PC-9 (cell line): ENCODE measurements around the gene SAMD11. TPM values are rescaled to one million over a fixed set of nuclear protein-coding genes. Genes with fewer than 3 reads are reported as not detected.
"Not testable (repeated sequence)": the region's sequence is repeated elsewhere in the genome, so short reads cannot be mapped to it uniquely, and the experiment has no call there.

ENCODE experiments used
- BruUV-seq: library from RNA; stranded (reverse); fragments of 400-500 nt; replicated peaks from 2 replicates; lab custom pipeline; 2021; lab: Mats Ljungman, UMichigan
- CTCF ChIA-PET: fragments of 300-600 bp; sonication (Branson Sonifier 250); formaldehyde crosslinking; loops from one replicate; lab custom pipeline; 2022; ENCODE audit warnings: antibody characterized with exemption; lab: Charles Lee
- POLR2A ChIA-PET: fragments of 300-600 bp; sonication (Branson Sonifier 250); formaldehyde crosslinking; loops from one replicate; lab custom pipeline; 2022; ENCODE audit warnings: antibody characterized with exemption; ENCODE audit not compliant: unreplicated experiment; lab: Charles Lee
- DNase-seq, 2 experiments: peaks; one replicate each; pipeline versions ENCODE4 v3.0.0 to v3.0.0-alpha.2; 2015 to 2022; ENCODE audit warnings: mixed read lengths in 1 of 2
- H2AFZ ChIP-seq: fragments of 200-600 bp; sonication (generic); 2 replicates; pipeline ENCODE4 v1.8.1; 2017; ENCODE audit warnings: antibody characterized with exemption
- H3F3A ChIP-seq: fragments of 200-600 bp; sonication (generic); 2 replicates; pipeline ENCODE4 v1.8.1; 2017; ENCODE audit warnings: antibody characterized with exemption, mild to moderate bottlenecking, low read depth; ENCODE audit not compliant: insufficient read depth
- H3K27ac ChIP-seq: fragments of 200-600 bp; sonication (generic); 2 replicates; pipeline ENCODE4 v1.6.1; 2016; ENCODE audit warnings: mixed run types
- H3K27me3 ChIP-seq: fragments of 200-600 bp; sonication (generic); 2 replicates; pipeline ENCODE4 v1.6.1; 2016; ENCODE audit warnings: low read depth, mixed run types; ENCODE audit not compliant: insufficient read depth
- H3K36me3 ChIP-seq: fragments of 200-600 bp; sonication (generic); 2 replicates; pipeline ENCODE4 v1.6.1; 2016; ENCODE audit warnings: low read depth, mixed run types
- H3K4me1 ChIP-seq: fragments of 200-600 bp; sonication (generic); replicated peaks from 2 replicates; pipeline ENCODE4 v1.6.1; 2016; ENCODE audit warnings: mixed run types; ENCODE audit not compliant: insufficient read depth
- H3K4me2 ChIP-seq: fragments of 200-600 bp; sonication (generic); 2 replicates; pipeline ENCODE4 v1.6.1; 2017; ENCODE audit warnings: mixed run types
- H3K4me3 ChIP-seq: fragments of 200-600 bp; sonication (generic); 2 replicates; pipeline ENCODE4 v1.6.1; 2016; ENCODE audit warnings: mixed run types
- H3K79me2 ChIP-seq: fragments of 200-600 bp; sonication (generic); 2 replicates; pipeline ENCODE4 v1.6.1; 2017; ENCODE audit warnings: low read depth, mixed run types
- H3K9me2 ChIP-seq: fragments of 200-600 bp; sonication (generic); 2 replicates; pipeline ENCODE4 v1.8.1; 2017; ENCODE audit warnings: mild to moderate bottlenecking; ENCODE audit not compliant: insufficient read depth
- H3K9me3 ChIP-seq: fragments of 200-600 bp; sonication (generic); 2 replicates; pipeline ENCODE4 v1.8.1; 2016; ENCODE audit warnings: low read depth; ENCODE audit not compliant: insufficient read depth
- H4K20me1 ChIP-seq: fragments of 200-600 bp; sonication (generic); 2 replicates; pipeline ENCODE4 v1.8.1; 2017; ENCODE audit not compliant: insufficient read depth
- CTCF ChIP-seq: fragments of 200-600 bp; sonication (generic); conservative IDR thresholded peaks from 2 replicates; pipeline ENCODE4 v1.6.1; 2017; ENCODE audit warnings: mixed run types, antibody characterized with exemption, mild to moderate bottlenecking, moderate library complexity
- EZH2 ChIP-seq: fragments of 200-600 bp; sonication (generic); IDR thresholded peaks from 2 replicates; pipeline ENCODE4 v1.8.0; 2017; ENCODE audit warnings: antibody characterized with exemption, low read depth
- intact Hi-C: fragments of 100-400 bp; cut with micrococcal nuclease; formaldehyde crosslinking; loops from one replicate; pipeline ENCODE4 v1.10.0; 2022; ENCODE audit not compliant: unreplicated experiment
- total RNA-seq: library from RNA; stranded (reverse); gene quantifications from 2 replicates; pipeline ENCODE4 v1.2.3, GENCODE V29; 2021

SAMD11 gene
- total RNA-seq, 1 experiment from 2014 or later = 0.59 TPM

- Histone ChIP-seq H4K20me1 (no peaks in the 10 kb centered on the region), H3K4me2 (no peak overlapping the region), H3K27ac (no peak overlapping the region), H3K36me3 (no peaks in the 10 kb centered on the region), H3K79me2 (no peaks in the 10 kb centered on the region), H2AFZ (no peak overlapping the region), H3K27me3 (peaks cover 31% of the 10 kb centered on the region), H3F3A (no peaks in the 10 kb centered on the region; the same call in 1 of the 2 replicates), H3K4me3 (no peak overlapping the region), H3K9me2 (no peaks in the 10 kb centered on the region), H3K4me1 (no peaks in the 10 kb centered on the region), H3K9me3 (no peaks in the 10 kb centered on the region)
- intact Hi-C loops = no loop called here
- TF ChIP-seq CTCF (no peak), EZH2 (no peak)
- POLR2A ChIA-PET = no interaction called here
- DNase-seq = no peak
- BruUV-seq = no TSS peak
- CTCF ChIA-PET = no interaction called here
Measured at GRCh38 chr1:890661-891060, 33.1 kb upstream of the SAMD11 start.

DNA sequence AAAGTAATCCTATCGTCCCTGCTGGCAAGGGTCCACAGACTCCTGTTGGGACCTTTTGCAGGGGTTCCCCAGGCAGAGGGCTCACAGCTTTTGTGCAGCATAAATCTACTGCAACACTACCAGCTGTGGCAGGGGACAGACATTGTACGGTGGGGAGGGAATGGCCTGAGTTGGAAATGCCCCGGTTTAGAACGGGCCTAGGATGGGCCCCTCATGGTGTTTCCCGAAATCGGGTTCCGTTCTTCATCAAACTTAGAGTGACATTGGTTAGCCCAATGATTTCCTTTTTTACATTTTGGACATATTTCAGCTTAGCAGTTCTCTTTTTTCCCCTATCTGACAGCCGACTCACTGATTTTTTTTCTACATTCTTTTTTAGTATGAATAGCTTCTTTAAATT, 26.5 kb upstream of the SAMD11 start:
- no peaks in the 10 kb centered on the region for H3K36me3 ChIP-seq
- DNase-seq = no peak
- no peaks in the 10 kb centered on the region for H4K20me1 ChIP-seq
- H3K27me3 ChIP-seq = peaks cover 17% of the 10 kb centered on the region
- H2AFZ ChIP-seq = no peak overlapping the region
- no peak overlapping the region for H3K4me3 ChIP-seq
- H3K4me1 ChIP-seq = no peaks in the 10 kb centered on the region
- CTCF ChIA-PET = no interaction called here
- no peak overlapping the region for H3K27ac ChIP-seq
- BruUV-seq = no TSS peak
- intact Hi-C loops = no loop called here
- no peaks in the 10 kb centered on the region for H3K79me2 ChIP-seq
- H3F3A ChIP-seq = no peaks in the 10 kb centered on the region
- no peaks in the 10 kb centered on the region for H3K9me3 ChIP-seq
- no peak overlapping the region for H3K4me2 ChIP-seq
- POLR2A ChIA-PET = no interaction called here
- no peaks in the 10 kb centered on the region for H3K9me2 ChIP-seq
- TF ChIP-seq EZH2 (no peak), CTCF (no peak)

GRCh38 chr1:897951-898350, 25.8 kb upstream of the SAMD11 start:
- H3K4me2 ChIP-seq, H3K9me2 ChIP-seq, POLR2A ChIA-PET, H3K4me3 ChIP-seq, H3F3A ChIP-seq, CTCF ChIA-PET, H2AFZ ChIP-seq, BruUV-seq, intact Hi-C loops, H4K20me1 ChIP-seq, DNase-seq, H3K27ac ChIP-seq, H3K4me1 ChIP-seq, H3K36me3 ChIP-seq, H3K9me3 ChIP-seq, H3K79me2 ChIP-seq: not testable (repeated sequence)
- peaks cover 17% of the 10 kb centered on the region for H3K27me3 ChIP-seq

GRCh38 chr1:899636-900317, 23.9 kb upstream of the SAMD11 start:
- CTCF ChIA-PET = no interaction called here
- no peaks in the 10 kb centered on the region for H3K9me3 ChIP-seq
- BruUV-seq = no TSS peak
- no peak overlapping the region for H3K4me3 ChIP-seq
- TF ChIP-seq EZH2 (no peak), CTCF (no peak)
- H2AFZ ChIP-seq = no peak overlapping the region
- intact Hi-C loops = no loop called here
- H3K9me2 ChIP-seq = no peaks in the 10 kb centered on the region
- no peaks in the 10 kb centered on the region for H3F3A ChIP-seq
- POLR2A ChIA-PET = no interaction called here
- no peaks in the 10 kb centered on the region for H4K20me1 ChIP-seq
- no peak for DNase-seq
- no peaks in the 10 kb centered on the region for H3K4me1 ChIP-seq
- no peaks in the 10 kb centered on the region for H3K79me2 ChIP-seq
- H3K27ac ChIP-seq = no peak overlapping the region
- peaks cover 17% of the 10 kb centered on the region for H3K27me3 ChIP-seq
- no peak overlapping the region for H3K4me2 ChIP-seq
- no peaks in the 10 kb centered on the region for H3K36me3 ChIP-seq
